GM21381 (cell line): Measurements from ENCODE around the gene PLPPR1.

Source experiments
- ATAC-seq: cut with Tn5 transposase; IDR thresholded peaks from one replicate; pipeline ENCODE4 v1.9.1; 2021; ENCODE audit warnings: mild to moderate bottlenecking, moderate library complexity; ENCODE audit not compliant: unreplicated experiment

Gene PLPPR1

GRCh38 chr9:101201630-101202029, 173.1 kb downstream of the PLPPR1 start:
- no peak for ATAC-seq

- no peak for ATAC-seq
These were observed 181.1 kb downstream of the PLPPR1 start for GRCh38 chr9:101209670-101210069.

GRCh38 chr9:101212661-101213060, 184.1 kb downstream of the PLPPR1 start:
- ATAC-seq = no peak

- ATAC-seq = no peak
These were observed 190.5 kb downstream of the PLPPR1 start for GRCh38 chr9:101219030-101219429.

- no peak for ATAC-seq
These were observed 191.8 kb downstream of the PLPPR1 start for GRCh38 chr9:101220341-101220740.

- no peak for ATAC-seq
These were observed 196.7 kb downstream of the PLPPR1 start for GRCh38 chr9:101225271-101225670.

- no peak for ATAC-seq
These were observed 197.6 kb downstream of the PLPPR1 start for GRCh38 chr9:101226161-101226560.

- no peak for ATAC-seq
These were observed 198.3 kb downstream of the PLPPR1 start for GRCh38 chr9:101226803-101227202.

GRCh38 chr9:101229606-101230005, 201.1 kb downstream of the PLPPR1 start:
- ATAC-seq = no peak

- ATAC-seq = no peak
These were observed 204.0 kb downstream of the PLPPR1 start for GRCh38 chr9:101232405-101232977.

- no peak for ATAC-seq
These were observed 206.8 kb downstream of the PLPPR1 start for GRCh38 chr9:101235105-101235866.

GRCh38 chr9:101242651-101243050, 214.1 kb downstream of the PLPPR1 start:
- no peak for ATAC-seq

GRCh38 chr9:101246691-101247090, 218.2 kb downstream of the PLPPR1 start:
- ATAC-seq = no peak

GRCh38 chr9:101247297-101247696, 218.8 kb downstream of the PLPPR1 start:
- ATAC-seq = no peak

- no peak for ATAC-seq
These were observed 226.4 kb downstream of the PLPPR1 start for GRCh38 chr9:101254733-101255433.

GRCh38 chr9:101264727-101265126, 236.2 kb downstream of the PLPPR1 start:
- no peak for ATAC-seq

GRCh38 chr9:101265261-101265660, 236.7 kb downstream of the PLPPR1 start:
- no peak for ATAC-seq

- no peak for ATAC-seq
These were observed 239.9 kb downstream of the PLPPR1 start for GRCh38 chr9:101268426-101268825.

- ATAC-seq = no peak
These were observed 241.2 kb downstream of the PLPPR1 start for GRCh38 chr9:101269591-101270283.

GRCh38 chr9:101270302-101270701, 241.8 kb downstream of the PLPPR1 start:
- ATAC-seq = no peak

- ATAC-seq = no peak
These were observed 242.6 kb downstream of the PLPPR1 start for GRCh38 chr9:101271102-101271501.
